HG03135 (cell line): ENCODE data around the gene GYPA.
"Not testable (repeated sequence)": the region's sequence is repeated elsewhere in the genome, so short reads cannot be mapped to it uniquely, and the experiment has no call there.

Experiments
- ATAC-seq: cut with Tn5 transposase; IDR thresholded peaks from one replicate; pipeline ENCODE4 v1.9.1; 2021; ENCODE audit warnings: mild to moderate bottlenecking, moderate library complexity; ENCODE audit not compliant: unreplicated experiment

The GYPA gene

GRCh38 chr4:144129336-144129875 is 11.1 kb downstream of the GYPA start:
- ATAC-seq, result not testable (repeated sequence)

GRCh38 chr4:144128709-144129320 is 11.7 kb downstream of the GYPA start:
- not testable (repeated sequence) for ATAC-seq

GRCh38 chr4:144125109-144125508 is 15.4 kb downstream of the GYPA start:
- ATAC-seq, result not testable (repeated sequence)

GRCh38 chr4:144123982-144124635 is 16.4 kb downstream of the GYPA start:
- not testable (repeated sequence) for ATAC-seq

GRCh38 chr4:144123269-144123668 is 17.2 kb downstream of the GYPA start:
- not testable (repeated sequence) for ATAC-seq

GRCh38 chr4:144119752-144120151 is 20.8 kb downstream of the GYPA start:
- ATAC-seq, result not testable (repeated sequence)

GRCh38 chr4:144115519-144115918 is 25.0 kb downstream of the GYPA start:
- ATAC-seq, result no peak

GRCh38 chr4:144113546-144113945 is 27.0 kb downstream of the GYPA start:
- ATAC-seq, result no peak

GRCh38 chr4:144104509-144105130 is 35.9 kb downstream of the GYPA start:
- ATAC-seq, result no peak

- ATAC-seq, result not testable (repeated sequence)
Observed at GRCh38 chr4:144097776-144098175, 42.7 kb downstream of the GYPA start.

GRCh38 chr4:144093995-144094394 is 46.5 kb downstream of the GYPA start:
- not testable (repeated sequence) for ATAC-seq

GRCh38 chr4:144091181-144091580 is 49.3 kb downstream of the GYPA start:
- not testable (repeated sequence) for ATAC-seq

GRCh38 chr4:144090744-144091143 is 49.8 kb downstream of the GYPA start:
- ATAC-seq, result no peak

- not testable (repeated sequence) for ATAC-seq
Observed at GRCh38 chr4:144082053-144082452, 58.5 kb downstream of the GYPA start.

GRCh38 chr4:144080135-144080534 is 60.4 kb downstream of the GYPA start:
- not testable (repeated sequence) for ATAC-seq

- not testable (repeated sequence) for ATAC-seq
Observed at GRCh38 chr4:144078746-144079145, 61.8 kb downstream of the GYPA start.

- ATAC-seq, result not testable (repeated sequence)
Observed at GRCh38 chr4:144061556-144061955, 79.0 kb downstream of the GYPA start.

- not testable (repeated sequence) for ATAC-seq
Observed at GRCh38 chr4:144060234-144060859, 80.2 kb downstream of the GYPA start.
